Right ventricle myocardium inferior (tissue), 1 donor: ENCODE results near the gene RASSF10. TPM values are rescaled to one million over a fixed set of nuclear protein-coding genes. Genes with fewer than 3 reads are reported as not detected.

Source experiments
- ATAC-seq: fragments of 200-7000 bp; cut with Tn5 transposase; one replicate; pipeline ENCODE4 v1.9.1; 2020; ENCODE audit warnings: mild to moderate bottlenecking, moderate library complexity
- DNase-seq: peaks from one replicate; pipeline ENCODE4 v3.0.0; 2021; ENCODE audit errors: missing footprints
- intact Hi-C: fragments of 100-400 bp; cut with DNase I; formaldehyde crosslinking; loops from one replicate; pipeline ENCODE4 v1.11.0; 2022
- total RNA-seq: library from RNA; stranded (reverse); fragmentation: NEBNext Ultra II Directional; extraction: Animal tissue kit (Norgen Biotek cat#: 25700); gene quantifications from one replicate; pipeline ENCODE4 v1.2.1, GENCODE V29; 2021
- donor health status: DM: no; HTN: yes; CAD: no; lungs with severe emphysema.

Gene RASSF10
- total RNA-seq, 1 donor from 2014 or later = 0.19 TPM

DNA sequence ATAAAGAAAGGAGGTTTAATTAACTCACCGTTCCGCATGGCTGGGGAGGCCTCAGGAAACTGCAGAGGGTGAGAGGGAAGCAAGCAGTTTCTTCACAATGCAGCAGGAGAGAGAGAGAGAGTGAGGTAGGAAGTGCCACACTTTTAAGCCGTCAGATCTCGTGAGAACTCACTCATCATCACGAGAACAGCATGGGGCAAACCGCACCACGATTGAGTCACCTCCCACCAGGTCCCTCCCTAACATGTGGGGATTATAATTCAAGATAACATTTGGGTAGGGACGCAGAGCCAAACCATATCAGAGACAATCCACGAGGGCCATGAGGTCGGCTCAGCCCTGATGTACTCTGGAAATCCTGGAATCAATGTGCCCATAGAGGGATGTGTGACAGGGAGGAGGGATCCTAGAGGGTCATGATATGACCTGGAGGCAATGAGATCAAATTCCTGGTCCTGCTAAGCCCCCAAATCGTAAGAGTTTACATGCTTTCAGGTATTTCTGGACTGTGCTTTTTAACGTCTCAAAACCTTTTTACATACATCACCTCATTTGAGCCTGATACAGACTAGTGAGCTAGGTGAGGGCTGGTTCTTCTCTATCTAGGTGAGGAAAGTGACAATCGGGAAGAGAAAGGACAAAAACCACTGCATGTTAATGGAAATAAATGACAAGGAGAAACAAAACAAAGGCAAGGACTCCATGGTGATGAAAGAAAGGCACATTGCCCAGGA, 19.5 kb upstream of the RASSF10 start:
- intact Hi-C loops = loop anchor here (10.0 kb wide), 1 partner anchor 125 kb away; no protein-coding TSS in a partner anchor
- ATAC-seq (no peak), DNase-seq (no peak)

DNA sequence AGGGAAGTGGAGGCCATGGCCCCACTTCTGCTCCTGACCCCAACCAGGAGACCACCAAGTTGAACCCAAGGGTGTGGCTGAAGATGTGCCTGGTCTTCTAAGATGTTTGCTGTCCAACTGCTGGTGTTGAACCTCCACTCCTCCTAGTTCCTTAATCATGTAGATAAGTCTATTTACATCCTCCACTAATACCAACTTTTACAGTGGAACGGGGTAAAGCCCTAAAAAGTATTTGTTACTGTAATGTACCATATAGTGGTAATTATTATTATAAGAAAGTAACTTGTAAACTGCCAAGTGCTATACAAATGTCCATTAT, 19.0 kb upstream of the RASSF10 start:
- no peak for ATAC-seq
- intact Hi-C loops = loop anchor here (10.0 kb wide), 1 partner anchor 125 kb away; no protein-coding TSS in a partner anchor
- no peak for DNase-seq

DNA sequence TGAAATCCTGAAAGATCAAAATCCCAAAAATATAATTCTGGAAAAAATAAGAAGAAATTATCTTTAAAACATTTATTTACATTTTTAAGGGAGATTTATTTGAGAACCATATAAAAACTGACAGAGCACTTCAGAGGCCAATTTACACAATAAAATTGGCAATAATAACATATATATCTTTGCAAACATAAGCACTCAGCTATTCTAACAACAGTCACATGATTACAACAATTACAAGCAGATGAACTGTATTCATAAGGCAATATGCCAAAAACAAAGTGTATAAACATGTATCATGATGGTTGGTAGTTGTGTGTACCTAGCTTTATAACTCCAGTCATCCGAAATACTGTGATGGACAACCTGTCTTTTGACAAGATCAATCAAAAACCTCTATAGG, 17.7 kb upstream of the RASSF10 start:
- no peak for ATAC-seq
- intact Hi-C loops = loop anchor here (10.0 kb wide), 1 partner anchor 123 kb away; no protein-coding TSS in a partner anchor
- DNase-seq = no peak

DNA sequence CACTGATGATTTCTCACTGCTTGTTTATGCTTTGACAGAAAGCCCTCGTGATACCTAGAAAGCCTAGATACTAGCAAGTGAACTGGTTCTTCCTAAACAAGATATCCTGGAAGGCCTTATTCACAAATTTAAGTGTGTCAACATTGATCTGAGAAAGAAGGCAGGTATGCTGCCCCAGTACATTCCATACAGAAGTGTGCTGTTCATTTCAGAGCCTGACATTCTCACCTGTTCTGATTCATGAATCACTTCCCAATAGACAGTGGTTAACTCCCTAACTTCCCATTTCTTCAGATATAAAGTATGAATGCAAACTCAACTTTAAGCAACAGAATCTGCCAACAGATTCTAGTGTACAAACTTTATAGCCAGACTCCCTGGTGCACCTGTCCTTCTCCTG, 15.5 kb upstream of the RASSF10 start:
- ATAC-seq (no peak), DNase-seq (no peak)
- intact Hi-C loops = loop anchor here (10.0 kb wide), 1 partner anchor 121 kb away; no protein-coding TSS in a partner anchor

DNA sequence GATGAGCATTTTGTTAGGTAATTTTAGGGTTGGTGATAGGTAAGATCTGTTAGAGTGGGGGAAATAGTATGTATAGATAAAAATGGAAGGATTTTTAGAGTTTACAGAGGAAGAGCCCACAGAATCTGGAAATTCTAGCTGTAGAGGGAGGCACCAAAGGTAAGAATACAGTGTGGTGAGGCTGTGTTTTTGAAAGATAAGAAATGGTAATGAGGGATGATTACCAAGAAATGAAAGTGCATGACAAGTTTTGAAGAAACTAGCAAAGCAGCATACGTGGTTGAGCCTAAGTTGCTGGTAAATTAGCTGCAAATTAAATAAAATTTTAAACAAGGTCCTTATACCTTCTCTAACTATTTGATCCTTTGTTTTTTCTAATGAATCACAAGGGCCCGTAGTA, 14.6 kb upstream of the RASSF10 start:
- intact Hi-C loops = loop anchor here (10.0 kb wide), 1 partner anchor 120 kb away; no protein-coding TSS in a partner anchor
- ATAC-seq (no peak), DNase-seq (no peak)

DNA sequence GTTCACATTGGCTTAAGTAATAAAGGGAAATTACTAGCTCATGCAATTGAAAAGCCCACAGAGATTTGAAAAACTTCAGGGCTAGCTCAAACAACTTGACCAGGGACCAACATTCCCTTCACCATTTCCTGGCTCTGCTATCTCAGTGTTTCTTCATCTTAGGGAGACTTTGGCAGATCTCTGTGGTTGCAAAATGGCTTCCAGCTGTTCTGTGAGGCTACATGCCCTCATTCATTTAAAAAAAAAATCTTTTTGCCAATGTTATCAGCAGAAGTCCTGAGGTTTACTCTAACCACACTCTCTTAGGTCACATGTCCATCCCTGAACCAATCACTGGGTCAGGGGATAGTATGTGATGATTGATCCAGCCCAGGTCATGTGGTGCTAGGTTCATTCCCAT, 13.9 kb upstream of the RASSF10 start:
- ATAC-seq = peak; percentile 90
- intact Hi-C loops = loop anchor here (10.0 kb wide), 1 partner anchor 120 kb away; no protein-coding TSS in a partner anchor
- DNase-seq = no peak

DNA sequence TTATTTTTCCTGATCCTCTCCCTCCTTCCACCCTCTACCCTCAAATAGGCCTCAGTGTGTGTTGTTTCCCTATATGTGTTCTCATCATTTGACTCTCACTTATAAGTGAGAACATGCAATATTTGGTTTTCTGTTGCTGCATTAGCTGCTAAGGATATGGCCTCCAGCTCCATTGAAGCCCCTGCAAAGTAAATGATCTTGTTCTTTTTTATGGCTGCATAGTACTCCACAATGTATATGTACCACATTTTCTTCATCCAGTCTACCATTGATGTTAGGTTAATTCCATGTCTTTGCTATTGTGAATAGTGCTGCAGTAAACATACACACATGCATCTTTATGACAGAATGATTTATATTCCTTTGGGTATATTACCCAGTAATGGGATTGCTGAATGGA, 13.3 kb upstream of the RASSF10 start:
- DNase-seq (no peak), ATAC-seq (no peak)
- intact Hi-C loops = loop anchor here (10.0 kb wide), 1 partner anchor 119 kb away; no protein-coding TSS in a partner anchor

DNA sequence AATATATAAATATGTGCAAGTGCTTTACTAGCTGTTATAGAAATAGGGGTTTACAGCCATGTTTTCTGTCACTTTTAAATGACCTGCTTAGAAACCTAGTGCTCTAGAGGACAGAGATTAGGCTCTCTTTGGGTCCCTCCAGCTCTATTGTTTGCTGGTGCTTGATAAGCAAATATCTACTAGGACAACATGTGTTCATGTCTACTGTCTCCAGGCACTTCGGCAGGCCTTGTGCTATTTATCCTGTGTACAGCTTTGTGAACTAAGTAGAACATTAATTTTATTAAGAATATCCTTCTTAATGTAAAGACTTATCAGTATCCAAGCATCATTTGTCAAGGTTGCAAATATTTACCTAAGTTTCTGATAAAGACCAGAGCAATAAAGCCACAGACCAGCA, 11.9 kb upstream of the RASSF10 start:
- DNase-seq = no peak
- no peak for ATAC-seq
- intact Hi-C loops = loop anchor here (10.0 kb wide), 1 partner anchor 118 kb away; no protein-coding TSS in a partner anchor

DNA sequence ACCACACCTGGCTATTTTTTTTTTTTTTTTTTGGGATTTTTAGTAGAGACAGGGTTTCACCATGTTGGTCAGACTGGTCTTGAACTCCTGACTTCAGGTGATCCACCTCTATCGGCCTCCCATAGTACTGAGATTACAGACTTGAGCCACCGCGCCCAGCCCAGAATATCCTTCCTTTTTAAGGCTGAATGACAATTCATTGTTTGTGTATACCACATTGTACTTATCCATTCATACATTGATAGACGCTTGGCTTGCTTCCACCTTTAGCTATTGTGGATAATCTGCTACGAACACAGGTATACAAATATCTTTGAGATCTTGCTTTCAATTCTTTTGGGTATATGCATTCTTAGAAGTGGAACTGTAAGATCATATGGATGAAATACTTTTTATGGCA, 10.8 kb upstream of the RASSF10 start:
- ATAC-seq (no peak), DNase-seq (no peak)
- intact Hi-C loops = loop anchor here (10.0 kb wide), 1 partner anchor 116 kb away; no protein-coding TSS in a partner anchor

DNA sequence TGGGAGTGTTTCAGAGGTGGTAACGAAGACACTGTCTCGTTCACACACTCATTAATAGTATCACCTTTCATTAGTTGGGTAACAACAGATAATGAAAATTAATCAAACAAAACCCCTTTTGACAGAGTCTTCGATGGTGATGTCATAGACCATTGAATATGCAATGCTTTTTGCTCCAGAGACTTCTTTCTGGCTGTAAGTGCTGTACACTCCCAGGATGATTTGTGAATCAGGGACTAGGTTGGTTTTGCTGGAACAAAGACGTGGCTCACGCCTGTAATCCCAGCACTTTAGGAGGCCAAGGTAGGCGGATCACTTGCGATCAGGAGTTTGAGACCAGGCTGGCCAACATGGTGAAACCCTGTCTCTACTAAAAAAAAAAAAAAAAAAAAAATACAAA, 9.5 kb upstream of the RASSF10 start:
- intact Hi-C loops = loop anchor here (10.0 kb wide), 1 partner anchor 115 kb away; no protein-coding TSS in a partner anchor
- ATAC-seq = no peak

DNA sequence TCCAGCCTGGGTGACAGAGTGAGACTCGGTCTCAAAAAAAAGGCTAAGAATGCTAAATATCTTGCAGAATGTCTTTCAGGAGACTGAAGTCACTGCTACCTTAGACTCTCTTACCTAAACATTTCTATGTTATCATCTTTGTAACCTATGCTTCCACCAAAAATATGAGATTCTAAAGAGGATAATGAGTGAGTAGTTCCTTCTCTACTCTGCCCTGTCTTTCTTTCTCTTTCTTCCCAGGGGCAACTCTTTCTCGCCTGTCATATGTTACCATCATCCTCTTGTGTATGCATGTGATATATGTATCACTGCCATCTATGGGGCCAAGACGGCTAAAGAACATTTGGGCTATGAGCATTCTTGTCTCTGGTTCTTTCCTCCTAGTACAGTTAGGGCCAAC, 9.0 kb upstream of the RASSF10 start:
- intact Hi-C loops = no loop called here
- ATAC-seq (no peak), DNase-seq (no peak)

More for the DNA sequence above, 9.5 kb upstream of the RASSF10 start:
- no peak for DNase-seq

DNA sequence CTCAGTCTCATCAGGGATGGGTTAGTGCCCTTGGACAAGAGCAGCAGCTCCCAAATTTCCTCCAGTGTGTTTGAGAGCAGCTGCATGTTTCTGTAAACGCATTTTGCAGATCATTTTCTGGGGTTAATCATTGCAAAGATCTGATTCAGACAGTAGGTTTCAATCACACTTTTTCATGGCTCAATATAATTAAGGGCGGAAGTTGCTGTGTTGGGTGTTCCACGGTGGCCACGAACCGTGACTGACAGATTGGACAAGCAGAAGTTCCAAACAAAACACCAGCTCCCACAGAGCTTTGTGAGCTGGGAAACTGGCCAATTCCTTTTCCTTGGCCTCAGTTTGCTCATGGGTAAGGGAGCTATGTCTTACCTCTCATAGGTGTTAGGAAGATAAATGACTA, 8.4 kb upstream of the RASSF10 start:
- no peak for ATAC-seq
- DNase-seq = no peak
- intact Hi-C loops = no loop called here

DNA sequence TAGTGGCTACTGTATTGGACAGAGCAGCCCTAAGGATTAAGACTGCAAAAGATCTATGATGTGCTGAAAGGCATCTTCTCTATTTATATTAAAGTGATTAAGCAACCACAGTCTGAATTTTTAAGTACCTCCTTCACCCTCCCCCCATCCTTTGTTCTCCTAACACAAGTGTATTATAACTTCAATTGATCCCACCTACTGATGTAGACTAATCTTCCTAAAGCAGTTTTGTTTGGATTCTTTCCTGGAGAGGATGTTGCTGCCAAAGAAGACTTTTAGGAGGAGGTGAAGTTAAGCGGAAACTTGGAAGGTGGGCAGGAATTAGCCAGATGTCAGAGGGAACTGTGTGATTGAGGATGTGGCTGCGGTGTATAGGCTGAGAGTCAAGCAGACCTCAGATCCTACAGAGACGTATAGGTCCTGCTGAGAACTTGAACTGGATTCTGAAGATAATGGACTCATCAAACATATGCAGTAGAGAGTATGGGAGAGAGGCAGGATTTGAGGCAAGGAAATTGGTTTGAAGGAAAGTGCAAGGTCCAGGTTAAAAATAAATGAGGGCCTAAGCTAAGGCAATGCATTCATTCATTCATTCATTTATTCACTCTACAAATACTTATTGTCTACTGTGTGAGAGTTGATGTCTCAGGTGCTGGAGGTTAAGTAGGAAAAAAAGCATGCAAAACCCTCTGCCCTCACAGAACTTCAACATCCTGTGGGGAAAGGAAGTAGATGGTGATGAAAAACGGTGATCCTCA, 5.2 kb upstream of the RASSF10 start:
- intact Hi-C loops = no loop called here
- ATAC-seq (no peak), DNase-seq (no peak)

DNA sequence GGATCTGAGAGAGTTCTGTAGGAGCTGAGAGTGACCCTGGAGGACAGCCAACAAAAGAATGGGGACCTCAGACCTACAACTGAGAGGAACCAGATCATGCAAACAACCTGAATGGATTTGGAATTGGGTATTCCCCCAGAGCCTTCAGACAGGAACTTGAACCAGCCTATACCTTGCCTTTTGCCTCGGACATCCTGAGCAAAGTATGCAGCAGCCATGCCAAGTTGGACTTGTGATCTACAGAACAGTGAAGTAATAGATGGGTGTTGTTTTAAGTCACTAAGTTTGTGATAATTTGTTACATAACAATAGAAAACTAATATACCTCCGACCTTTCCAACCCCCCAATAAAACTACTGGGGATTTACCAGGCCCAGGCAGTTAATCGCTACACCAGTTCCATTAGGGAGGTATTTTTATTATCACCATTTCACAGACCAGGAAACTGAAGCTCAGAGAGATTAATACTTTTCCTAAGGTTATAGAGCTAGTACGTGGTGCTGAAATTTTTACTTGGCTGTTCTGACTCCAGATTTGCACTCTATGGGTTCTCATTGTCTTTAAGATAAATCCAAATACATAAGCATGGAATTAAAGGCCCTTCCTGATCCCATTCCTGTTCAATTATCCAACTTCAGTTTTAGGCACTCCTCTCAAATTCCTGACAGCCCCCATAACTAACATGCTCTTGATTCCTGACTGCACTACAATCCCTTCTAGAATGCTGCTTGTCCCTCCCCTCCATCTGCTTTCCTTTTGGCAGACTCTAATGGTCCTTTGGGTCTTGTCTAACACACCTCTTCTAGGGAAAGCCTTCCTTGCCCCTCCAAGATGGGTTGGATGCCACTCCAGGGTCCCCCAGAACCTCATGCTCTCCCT, 1.7 kb upstream of the RASSF10 start:
- no peak for ATAC-seq
- DNase-seq = no peak
- intact Hi-C loops = no loop called here

DNA sequence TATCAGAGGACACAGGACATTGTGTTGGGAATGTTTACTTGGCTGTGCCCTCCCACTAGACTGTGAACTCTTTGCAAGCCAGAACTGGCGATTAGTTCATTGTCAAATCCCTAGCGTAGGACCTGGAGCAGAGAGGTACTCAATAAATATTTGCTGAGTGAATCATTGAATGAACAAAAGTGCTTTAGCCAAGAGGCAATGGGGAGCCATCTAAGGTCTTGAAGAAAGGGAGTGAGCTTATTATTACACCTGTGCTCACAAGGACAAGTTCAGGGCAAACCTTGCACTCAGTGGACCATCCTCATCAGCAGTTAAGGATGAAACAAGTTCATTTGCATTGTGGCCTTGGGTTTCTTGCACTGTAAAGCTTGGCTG, 1.1 kb upstream of the RASSF10 start:
- DNase-seq = no peak
- intact Hi-C loops = no loop called here
- ATAC-seq = no peak

DNA sequence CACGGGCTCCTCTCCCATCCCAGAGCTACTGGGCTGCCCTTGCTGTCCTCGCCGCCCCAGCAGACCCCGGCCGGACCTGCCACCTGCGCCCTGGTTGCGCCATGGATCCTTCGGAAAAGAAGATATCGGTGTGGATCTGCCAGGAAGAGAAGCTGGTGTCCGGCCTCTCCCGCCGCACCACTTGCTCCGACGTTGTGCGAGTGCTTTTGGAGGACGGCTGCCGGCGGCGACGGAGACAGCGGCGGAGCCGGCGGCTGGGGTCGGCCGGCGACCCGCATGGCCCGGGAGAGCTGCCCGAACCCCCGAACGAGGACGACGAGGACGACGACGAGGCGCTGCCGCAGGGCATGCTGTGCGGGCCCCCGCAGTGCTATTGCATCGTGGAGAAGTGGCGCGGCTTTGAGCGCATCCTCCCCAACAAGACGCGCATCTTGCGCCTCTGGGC, 382 bp downstream of the RASSF10 start:
- DNase-seq (no peak), ATAC-seq (no peak)
- intact Hi-C loops = no loop called here

DNA sequence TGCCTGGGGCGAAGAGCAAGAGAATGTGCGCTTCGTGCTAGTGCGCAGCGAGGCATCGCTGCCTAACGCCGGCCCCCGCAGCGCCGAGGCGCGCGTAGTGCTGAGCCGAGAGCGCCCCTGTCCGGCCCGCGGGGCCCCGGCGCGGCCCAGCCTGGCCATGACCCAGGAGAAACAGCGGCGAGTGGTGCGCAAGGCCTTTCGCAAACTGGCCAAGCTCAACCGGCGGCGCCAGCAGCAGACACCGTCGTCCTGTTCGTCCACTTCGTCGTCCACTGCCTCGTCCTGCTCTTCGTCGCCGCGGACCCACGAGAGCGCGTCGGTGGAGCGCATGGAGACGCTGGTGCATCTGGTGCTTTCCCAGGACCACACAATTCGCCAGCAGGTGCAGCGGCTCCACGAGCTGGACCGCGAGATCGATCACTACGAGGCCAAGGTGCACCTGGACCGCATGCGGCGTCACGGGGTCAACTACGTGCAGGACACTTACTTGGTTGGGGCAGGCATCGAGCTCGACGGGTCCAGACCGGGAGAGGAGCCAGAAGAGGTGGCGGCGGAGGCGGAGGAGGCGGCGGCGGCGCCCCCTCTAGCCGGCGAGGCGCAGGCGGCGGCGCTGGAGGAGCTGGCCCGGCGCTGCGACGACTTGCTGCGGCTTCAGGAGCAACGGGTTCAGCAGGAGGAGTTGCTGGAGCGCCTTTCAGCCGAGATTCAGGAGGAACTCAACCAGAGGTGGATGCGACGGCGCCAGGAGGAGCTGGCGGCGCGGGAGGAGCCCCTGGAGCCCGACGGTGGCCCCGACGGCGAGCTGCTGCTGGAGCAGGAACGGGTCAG, 1.0 kb downstream of the RASSF10 start:
- intact Hi-C loops = no loop called here
- DNase-seq = no peak
- no peak for ATAC-seq
